Measurements from ENCODE around the gene IGFBPL1. TPM values are rescaled to one million over a fixed set of nuclear protein-coding genes. Genes with fewer than 3 reads are reported as not detected.

The IGFBPL1 gene
- total RNA-seq, 4 donors from 2014 or later = not detected

DNA sequence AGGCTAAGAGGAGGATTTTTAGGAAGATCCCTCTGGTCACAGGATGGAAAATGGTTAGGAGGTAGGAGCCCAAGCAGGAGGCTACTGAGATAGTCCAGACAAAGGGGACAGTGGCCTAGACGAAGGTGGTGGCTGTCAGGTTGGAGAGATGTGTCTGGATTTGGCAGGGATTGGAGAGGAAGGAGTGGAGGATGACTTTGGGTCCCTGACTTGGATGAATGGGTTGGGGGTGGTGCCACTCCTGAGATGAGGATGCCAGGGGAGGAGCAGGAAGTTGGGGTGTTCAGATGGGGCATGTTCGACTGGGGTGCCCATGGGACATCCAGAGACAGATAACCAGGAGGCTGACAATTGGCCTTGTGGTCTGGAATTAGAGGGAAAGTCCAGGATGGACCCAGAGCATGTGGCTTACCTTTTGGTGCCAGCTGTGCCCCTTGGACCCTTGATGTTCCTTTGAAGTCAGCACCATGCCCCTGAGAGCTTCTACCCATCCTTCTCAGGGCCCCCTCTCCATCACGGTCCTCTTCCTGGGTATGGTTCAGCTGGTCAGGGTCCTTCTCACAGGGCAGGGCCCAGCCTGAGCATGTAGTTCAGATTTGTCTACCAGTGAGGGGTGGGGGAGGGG lies 15.1 kb upstream of the IGFBPL1 start:
- ATAC-seq (ENCODE audit: low FRiP score) (no peak), DNase-seq (ENCODE audit: low spot score) (no peak)
- TF ChIP-seq, protein P1, sequence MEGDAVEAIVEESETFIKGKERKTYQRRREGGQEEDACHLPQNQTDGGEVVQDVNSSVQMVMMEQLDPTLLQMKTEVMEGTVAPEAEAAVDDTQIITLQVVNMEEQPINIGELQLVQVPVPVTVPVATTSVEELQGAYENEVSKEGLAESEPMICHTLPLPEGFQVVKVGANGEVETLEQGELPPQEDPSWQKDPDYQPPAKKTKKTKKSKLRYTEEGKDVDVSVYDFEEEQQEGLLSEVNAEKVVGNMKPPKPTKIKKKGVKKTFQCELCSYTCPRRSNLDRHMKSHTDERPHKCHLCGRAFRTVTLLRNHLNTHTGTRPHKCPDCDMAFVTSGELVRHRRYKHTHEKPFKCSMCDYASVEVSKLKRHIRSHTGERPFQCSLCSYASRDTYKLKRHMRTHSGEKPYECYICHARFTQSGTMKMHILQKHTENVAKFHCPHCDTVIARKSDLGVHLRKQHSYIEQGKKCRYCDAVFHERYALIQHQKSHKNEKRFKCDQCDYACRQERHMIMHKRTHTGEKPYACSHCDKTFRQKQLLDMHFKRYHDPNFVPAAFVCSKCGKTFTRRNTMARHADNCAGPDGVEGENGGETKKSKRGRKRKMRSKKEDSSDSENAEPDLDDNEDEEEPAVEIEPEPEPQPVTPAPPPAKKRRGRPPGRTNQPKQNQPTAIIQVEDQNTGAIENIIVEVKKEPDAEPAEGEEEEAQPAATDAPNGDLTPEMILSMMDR (IDR thresholded peaks at IDR 0.05) = no peak

DNA sequence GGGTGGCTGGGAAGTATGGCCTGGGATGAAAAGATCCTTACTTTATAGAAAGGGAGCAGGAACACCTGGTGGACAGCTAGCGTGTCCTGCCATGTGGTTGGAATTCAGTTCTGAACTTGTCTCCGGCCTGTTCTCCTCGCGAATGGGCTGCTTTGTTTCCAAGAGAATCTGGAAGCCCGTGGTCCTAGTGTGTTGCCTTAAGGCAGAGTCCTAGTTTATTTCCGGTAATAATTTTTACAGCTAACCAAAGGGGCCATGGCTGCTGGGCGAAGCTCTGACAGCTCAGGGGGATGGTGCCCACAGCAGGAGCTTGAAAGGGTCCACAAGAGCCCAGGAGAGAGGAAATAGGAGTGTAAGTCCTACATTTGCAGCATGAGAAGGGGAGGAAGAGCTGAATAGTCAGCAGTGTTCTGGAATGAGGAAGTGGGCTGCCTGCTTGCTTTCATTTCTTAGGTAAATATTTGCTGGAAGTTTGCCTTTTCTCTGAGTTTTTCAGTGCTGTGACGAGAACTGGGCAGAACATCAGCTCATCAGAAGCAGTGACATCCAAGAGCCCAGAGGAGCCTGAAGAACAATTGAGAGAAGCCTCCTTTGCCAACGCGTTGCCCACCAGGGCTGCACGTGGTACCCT lies 13.1 kb upstream of the IGFBPL1 start:
- no peak for DNase-seq (ENCODE audit: low spot score)
- TF ChIP-seq, protein P1 (IDR thresholded peaks at IDR 0.05) = no peak
- ATAC-seq (ENCODE audit: low FRiP score) = no peak

DNA sequence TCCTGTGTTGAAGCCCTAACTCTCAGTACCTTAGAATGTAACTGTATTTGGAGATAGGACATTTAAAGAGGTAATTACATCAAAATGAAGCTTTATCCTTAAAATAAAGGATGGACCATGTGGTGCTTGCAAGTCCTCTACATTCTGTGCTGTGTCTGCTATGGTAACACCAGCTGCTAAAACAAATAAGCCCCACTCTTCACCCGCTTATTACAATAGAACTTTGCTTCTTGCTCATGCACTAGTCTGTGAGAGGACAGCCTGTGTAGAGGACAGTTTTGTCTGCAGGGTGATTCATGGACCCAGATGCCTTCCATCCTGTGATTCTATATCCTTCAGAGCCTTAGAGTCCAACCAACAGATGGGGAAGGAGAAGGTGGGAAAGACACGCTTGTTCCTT lies 12.5 kb upstream of the IGFBPL1 start:
- ATAC-seq (ENCODE audit: low FRiP score) (no peak), DNase-seq (ENCODE audit: low spot score) (no peak)
- TF ChIP-seq, protein P1 (IDR thresholded peaks at IDR 0.05) = no peak

DNA sequence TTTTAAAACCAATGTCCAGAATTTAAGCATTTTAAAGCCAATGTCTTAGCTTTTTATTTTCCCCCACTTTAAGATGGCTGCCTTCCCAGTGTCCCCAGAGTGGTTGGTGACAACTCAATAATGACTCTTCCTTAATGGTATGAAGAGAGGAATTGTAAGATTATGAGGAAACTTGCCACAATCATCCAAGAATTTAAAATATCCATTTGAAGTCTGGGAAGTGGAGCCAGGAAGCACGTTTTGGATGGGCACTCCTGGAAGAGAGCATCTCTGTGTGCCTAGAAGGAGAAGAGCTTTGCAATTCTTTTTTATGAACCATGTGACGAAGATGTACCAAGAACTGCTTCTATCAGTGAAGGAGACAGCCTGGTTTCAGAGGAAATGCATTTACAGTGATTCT lies 11.3 kb upstream of the IGFBPL1 start:
- TF ChIP-seq, protein P1 (IDR thresholded peaks at IDR 0.05) = no peak
- ATAC-seq (ENCODE audit: low FRiP score) (no peak), DNase-seq (ENCODE audit: low spot score) (no peak)

DNA sequence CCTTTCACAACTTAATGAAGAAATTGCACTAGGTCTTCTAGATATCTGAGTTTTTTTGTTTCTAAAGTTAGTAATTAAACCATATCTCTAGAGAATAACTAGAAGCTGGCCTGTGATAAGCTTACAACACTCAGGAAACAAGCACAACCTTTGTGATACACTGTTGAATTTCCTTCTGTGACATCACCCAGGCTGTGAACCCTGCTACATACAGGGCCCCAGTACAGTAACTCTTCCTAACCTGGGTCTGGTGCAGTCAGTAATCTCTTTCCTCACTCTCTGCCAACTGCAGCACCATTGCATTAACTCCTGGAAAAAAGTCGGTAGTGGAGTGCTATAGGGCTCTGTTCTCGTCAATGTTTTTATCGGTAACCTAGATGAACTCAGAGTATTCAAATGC lies 10.6 kb upstream of the IGFBPL1 start:
- TF ChIP-seq, protein P1 (IDR thresholded peaks at IDR 0.05) = no peak
- ATAC-seq (ENCODE audit: low FRiP score) = no peak
- no peak for DNase-seq (ENCODE audit: low spot score)

DNA sequence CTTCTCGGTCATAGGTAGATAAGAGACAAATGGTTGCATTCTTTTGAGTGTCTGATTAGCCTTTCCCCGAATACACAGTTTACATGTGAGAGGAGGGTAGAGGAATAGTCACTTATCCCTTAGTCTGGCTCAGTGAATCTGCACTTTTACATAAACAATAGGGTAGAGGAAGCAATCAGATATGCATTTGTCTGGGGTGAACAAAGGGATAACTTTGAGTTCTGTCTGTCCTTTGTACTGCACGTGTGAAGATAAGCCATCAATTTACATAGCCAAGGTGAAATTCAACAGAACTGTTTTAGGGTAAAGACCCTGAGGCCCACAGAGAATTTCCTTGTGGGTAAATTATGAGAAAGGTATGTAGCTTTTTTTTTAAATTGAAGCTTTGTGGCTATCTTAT lies 10.1 kb upstream of the IGFBPL1 start:
- no peak for DNase-seq (ENCODE audit: low spot score)
- no peak for ATAC-seq (ENCODE audit: low FRiP score)
- TF ChIP-seq, protein P1 (IDR thresholded peaks at IDR 0.05) = no peak

DNA sequence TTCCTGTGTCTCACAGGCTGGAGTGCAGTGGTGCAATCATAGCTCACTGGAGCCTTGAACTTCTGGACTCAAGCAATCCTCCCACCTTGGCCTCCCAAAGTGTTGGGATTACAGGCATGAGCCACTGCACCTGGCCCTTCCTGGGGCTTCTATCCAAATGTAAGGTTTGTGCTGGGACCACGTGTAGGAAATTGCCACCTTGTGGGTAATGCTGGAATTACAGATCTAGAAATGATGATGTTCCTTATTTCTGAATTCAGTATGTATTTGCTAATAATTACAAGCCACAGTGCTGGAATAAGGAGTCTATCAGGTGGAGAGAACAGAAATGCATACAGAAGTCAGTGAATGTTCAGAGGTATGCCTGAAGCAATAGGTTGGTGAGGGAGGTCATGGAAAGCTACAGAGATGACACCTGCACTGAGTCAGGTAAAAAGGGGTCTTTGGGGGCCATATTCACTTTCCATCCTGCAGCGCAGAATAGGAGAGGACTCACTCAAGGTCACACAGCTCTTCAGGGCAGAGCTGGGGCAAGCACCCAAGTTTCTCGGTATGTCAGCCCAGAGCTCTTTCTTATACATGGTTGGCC lies 8.8 kb upstream of the IGFBPL1 start:
- DNase-seq (ENCODE audit: low spot score) (no peak), ATAC-seq (ENCODE audit: low FRiP score) (no peak)
- TF ChIP-seq, protein P1 (IDR thresholded peaks at IDR 0.05) = no peak

All from omental fat pad (tissue), 4 donors.